Activated T-helper 1 cell treated with anti-CD3 and anti-CD28 coated beads, Interleukin-2, amount 50 U/mL, for 16 hours (primary cell): ENCODE measurements around the gene HHATL.

ENCODE experiments used
- DNase-seq, 2 donors: peaks; one replicate each; pipeline ENCODE4 v3.0.0-alpha.2; 2020; ENCODE audit warnings: low read depth in 1 of 2, low spot score in 1 of 2

Gene HHATL

DNA sequence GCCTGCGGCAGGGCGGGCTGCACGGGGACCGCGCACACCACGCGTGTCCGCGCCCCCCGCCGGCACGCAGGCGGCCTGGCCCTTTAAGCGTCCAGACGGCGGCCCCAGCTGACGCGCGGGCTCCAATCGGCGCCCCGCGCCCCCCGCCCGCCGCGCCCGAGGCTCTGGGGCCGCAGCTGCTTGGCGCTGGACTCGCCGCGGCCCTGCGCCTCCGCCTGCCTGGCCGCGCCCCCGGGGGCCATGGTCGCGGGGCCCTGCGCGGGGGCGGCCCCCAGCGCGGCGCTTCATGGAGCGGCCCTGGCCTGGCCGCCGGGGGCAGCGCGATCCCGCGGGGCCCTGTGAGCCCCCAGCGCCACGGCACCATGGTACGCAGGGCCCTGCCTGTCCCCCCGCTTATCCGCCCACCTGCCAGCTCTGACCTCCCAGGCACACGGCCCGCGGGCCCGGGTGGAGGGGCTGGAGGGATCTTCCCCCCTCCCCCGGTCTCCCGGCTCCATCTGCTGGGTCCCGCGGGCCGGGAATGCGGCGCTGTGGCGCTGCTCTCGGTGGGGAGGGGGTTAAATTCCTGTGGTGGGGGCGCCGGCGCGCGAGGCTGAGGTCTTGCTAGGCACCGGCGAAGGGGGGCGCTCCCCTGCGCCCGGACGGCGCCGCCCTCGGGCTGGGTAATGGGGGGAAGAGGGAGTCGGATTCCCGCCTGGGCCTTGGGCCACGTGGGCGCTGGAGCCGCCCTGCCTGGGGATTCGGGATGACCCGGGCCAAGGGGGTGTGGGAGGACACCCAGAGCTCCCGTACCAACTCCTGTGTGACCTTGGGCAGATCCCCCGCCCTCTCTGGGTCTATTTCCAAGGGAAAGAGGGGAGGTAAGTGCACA is 48.0 kb downstream of the HHATL start:
- DNase-seq: no peak

DNA sequence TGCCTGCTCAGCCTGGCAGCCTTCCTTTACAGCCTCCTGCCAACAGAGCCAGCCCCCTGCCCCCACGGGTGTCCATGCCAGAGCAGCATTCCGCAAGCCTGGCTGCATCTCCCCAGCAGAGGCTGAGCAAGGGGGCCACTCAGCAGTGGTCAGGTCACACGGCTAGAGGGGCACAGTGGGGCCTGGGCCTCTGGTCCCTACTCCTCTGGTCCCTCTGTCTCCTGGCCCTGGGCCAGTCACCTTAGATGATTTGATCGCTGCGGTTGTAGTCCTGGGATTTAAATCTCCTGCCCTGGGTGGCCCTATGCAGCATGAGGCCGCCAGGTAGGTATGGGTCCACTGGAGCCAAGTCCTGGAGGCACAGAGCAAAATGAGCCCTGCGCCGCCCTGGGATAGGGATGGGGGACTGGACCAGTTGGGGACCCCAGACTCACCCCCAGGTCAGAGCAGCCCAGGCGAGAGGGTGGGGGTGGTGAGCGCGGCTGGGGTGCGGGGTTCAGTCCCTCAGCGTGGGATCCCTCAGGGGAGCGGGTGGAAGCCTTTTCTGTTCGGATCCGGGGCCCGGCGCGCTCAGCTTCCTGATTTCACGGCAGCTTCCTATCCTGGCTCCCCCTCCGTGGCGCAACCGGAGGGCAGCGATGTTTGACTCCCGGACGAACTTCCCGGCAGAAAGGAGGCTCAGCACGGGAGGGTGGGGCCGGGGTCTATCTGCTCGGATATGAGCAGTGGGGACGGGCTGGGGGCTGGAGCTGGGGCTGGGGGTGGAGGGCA is 48.9 kb downstream of the HHATL start, which contains the start of gene ZBTB47:
Gene ZBTB47 (plus strand): TSS at position 138 of the 771 bp plus-strand sequence. CDS start 4,659 bp downstream, outside the sequence.
- DNase-seq: no peak

DNA sequence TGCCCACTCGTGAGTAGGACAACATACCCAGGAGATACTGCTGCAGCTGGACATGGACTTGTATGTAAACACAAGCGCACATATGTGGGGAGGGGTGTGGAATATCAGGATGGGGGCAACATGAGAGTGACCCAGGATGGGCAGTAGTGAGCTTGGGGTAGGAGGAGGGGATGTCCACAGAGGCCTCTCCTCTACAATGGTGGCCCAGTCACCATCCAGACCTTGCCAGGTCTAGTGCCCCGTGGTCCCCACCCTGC is 49.4 kb downstream of the HHATL start:
- DNase-seq: no peak

DNA sequence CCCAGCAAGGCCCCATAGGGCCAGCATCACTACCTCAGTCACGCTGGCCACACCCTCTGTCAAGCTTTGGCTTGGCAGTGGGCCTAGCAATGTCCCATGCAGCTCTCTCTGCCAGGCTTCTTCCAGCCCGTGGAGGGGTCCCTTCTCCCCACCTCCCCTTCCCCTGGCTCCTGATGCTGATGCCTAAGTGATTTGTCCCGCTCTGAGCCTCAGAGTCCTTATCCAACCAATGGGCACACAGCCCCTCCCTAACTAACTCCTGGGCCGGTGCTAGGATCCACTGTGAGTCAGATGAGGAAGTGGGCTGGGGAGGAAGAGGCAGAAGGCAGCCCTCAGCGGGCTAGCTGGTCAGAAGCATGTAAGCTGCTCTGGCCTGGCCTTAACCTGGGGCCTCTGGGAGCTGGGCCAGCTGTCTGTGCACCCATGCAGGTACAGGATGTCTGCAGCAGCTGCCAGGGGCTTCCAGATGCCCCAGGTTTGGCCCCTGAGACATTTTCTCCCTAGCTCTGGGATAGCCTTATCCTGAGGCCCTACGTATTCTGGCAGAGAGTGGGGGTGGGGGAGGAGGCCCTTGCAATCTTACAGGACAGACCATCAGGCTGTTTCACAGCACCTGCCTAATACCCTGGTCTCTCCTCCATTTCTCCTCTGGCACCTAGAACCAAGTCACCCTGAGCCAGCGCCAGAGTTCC is 49.8 kb downstream of the HHATL start:
- no peak for DNase-seq

DNA sequence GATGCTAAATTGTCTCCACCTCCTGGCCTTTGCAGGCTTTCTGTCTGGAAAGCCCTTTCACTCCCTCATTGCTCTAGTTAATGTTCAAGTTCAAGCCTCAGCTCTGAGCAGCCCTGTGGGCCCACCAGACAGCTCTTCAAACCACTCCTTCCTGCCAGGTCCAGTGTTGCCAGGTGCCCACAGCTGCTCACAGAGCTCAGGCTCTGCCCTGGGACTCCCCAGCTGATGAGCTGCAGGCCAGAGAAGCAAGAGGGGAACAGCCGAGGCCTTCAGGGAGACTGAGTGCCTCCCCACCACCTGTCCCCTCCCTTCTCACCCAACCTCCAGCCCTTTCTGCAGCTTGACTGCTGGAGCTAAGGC is 50.4 kb downstream of the HHATL start:
- no peak for DNase-seq

DNA sequence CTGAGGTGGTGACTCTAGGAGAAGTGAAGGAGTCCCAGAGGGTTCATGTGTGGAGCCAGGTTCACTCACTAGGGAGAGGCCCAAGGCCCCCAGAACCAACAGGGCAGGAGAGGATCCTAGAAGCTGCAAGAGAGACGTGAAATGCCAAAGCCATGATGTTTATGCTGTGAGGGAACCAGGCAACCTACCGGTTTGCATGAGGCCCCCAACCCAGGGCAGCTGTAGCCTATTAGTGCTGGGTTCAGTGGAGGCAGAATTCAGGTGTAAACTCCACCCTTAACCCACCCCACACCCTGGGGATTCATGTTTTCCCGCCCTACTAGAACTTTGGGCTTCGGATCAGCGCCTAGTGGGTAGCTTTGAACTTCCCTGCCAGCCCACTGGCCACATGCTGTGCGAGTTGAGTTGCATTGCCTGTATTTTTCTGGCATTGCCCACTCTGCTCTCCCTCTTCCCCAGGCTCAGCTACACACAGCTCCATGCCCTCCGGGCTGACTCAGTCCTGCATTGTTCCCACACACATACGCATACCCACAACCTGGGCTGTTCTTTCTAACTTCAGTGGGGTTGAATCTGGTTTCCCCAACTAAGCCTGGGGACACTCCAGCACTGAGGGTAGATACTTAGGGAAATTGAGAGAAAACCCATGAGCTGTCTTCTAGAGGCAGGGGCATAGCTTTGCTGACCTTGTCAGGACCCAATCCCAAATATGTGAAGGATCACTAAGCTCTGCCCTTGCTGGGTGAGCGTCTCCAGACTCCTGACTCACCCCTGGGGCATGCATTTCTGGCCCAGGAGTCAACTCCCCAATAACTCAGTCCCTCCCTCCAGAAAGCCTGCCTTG is 51.1 kb downstream of the HHATL start:
- DNase-seq: no peak

DNA sequence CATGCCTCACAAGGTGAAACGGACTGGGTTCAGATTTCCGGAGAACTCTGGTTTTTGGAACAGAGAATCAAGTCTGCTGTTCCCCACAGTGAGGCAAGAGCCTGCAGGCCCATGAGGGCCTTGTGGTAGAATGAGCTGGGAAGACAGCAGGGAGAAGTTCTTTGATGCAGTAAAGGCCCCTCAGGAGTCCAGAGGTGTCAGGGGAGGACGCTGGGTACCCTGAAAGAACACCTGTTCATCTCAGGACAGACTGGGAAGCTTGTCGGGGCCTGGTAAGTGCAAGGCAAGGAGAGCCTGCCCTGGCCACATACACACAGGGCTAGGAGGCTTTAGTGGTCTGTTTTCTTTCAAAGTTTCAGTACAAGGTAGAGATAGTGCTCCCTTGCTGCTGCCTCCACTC is 52.8 kb downstream of the HHATL start:
- DNase-seq: no peak

DNA sequence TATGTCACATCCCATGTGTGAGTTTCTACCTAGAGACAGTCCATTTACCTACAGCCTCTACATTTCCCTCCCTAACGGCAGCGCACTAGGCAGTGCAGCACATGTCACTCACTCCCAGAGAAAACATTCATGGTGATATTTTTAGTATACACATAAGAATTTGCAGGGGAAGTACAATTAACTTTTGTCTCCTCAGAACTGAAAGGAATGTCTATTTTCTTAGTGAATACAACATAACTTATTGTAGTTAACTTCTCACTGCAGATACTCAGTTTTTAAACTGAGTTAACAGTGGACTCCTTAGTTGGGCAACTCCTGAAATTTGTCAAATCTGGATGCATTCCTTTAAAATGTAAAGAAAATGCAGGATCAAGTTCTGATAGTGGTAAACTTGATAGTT is 53.6 kb downstream of the HHATL start:
- DNase-seq: no peak

DNA sequence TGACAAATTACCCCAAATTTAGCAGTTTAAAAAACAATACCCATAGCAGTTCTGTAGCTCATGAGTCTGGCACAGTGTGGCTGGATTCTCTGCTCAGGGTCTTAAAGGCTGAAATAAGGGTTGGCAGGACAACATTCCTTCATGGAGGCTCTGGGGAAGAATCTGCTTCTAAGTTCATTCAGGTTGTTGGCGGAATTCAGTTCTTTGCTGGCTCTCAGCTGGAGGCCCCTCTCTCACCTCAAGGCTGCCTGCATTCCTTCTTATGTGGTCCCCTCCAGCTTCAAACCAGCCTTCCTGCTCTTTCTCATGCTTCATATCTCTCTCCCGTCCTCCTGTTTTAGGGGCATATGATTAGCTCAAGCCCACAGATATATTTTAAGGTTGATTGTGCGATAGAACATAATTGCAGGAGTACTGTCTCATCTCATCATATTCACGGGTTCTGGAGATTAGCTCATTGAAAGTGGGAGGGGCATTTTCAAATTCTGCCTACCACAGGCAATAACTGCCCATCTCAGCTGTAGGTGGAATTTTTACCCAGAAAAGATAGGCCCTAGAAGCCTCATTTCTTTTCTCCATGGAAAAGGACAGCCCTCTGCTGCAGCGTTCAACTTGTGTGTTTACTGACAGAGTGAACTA is 54.7 kb downstream of the HHATL start:
- no peak for DNase-seq
